Activated naive CD4-positive, alpha-beta T cell (primary cell): ENCODE results near the gene SHROOM4.

ENCODE experiments used
- DNase-seq, 4 experiments: peaks; one replicate each; lab custom pipeline; 2025; lab: John Stamatoyannopoulos, UW

The SHROOM4 gene

DNA sequence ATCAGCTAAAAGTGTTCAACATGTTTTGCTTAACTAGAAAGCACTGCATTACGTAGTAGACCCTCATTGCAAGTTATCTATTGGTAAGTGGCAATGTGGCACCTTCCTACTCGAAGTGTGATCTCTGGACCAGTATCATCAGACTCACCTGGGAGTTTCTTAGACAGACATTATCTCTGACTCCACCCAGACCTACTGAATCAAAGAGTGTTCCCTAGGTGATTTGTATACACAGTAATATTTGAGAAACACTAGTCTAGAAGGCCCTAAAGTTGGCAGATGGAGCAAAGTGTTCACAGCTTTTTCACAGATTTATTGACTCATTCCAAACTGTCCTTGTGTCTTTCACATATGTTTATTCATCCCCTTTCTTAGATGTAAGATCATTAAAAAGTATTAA lies 35.7 kb downstream of the SHROOM4 start:
- no peak for DNase-seq

DNA sequence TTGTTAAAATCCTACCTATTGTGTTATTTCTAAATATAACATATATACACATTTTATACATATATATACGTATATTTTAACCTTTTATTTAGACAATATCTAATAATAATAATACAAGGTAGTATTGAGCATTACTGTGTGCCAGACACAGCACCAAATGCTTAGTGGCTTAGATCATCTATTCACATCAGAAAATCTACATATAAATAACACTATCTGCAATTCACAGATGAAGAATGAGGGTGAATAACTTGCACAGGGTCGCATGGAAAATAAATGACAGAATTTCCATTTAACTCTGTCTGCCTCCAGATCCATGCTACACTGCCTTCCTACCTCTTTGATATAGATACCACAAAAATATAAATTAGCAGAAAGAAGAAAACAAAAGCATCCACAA lies 37.7 kb downstream of the SHROOM4 start:
- DNase-seq, result no peak

DNA sequence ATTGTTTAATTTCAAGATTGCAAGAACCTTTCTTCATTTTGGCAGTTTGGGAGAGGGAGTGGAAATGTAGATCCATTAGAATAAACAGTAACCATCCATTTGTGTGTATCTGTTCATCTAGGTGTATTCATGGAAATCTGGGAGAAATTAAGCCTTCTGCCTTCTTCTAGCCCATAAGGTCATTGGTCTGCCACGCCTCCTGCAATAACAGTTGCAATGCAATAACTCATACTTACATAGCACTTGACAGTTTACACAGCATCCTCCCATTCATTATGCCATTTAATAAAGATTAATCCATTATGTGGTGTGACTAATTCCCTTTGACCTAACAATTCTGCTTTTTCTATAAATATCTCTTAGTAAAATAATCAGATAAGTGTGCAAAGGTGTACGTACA lies 42.6 kb downstream of the SHROOM4 start:
- no peak for DNase-seq

DNA sequence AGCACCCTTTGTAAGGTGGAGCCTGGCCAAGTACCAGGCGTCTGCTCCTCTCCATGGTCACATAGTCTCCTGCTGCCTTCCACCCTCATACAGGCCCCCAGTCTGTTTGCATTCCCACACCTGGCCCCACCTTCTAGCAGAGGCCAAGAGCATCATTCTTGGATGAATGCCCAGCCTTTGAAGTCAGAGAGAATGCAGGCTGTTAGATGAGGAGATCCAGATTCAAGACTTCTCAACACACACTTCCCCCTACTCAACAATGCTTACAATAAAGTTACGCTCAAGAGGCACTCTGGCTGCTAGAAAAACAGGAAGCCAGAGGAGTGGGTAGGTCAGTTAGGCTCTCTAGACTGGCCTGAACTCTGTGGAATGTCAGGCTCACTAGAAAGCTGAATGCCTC lies 43.3 kb downstream of the SHROOM4 start:
- DNase-seq, result no peak

DNA sequence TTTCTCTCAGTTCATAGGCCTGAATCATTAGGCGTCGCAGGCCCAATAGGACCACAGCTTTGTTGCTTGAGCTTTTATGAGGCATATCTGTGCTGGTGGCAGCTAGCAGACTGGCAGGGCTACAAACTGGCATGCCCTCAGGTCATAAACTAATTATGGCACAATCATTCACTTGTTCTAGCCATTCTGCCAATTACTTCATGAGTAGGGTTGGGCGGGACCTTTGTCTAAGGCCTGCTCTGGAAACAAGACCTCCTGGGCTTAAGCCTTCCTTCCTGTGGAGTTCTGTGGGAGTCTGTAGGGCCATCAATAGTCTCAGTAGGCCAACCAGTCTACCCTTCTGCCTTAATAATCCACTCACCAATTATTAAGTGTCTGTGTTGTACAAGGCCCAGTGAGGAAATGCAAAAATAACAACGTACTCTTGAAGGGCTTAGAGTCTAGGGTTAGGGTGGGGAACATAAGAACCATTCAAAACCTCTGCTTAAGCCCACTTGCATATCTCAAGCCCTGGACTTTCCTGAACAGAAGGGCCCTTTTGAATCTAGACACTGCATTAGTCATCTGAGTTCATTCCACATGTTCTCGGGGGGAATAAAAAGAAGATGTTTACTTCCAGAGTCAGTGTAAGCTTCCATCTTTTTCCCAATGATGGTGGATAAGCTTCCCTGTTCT lies 44.5 kb downstream of the SHROOM4 start:
- DNase-seq, result no peak

DNA sequence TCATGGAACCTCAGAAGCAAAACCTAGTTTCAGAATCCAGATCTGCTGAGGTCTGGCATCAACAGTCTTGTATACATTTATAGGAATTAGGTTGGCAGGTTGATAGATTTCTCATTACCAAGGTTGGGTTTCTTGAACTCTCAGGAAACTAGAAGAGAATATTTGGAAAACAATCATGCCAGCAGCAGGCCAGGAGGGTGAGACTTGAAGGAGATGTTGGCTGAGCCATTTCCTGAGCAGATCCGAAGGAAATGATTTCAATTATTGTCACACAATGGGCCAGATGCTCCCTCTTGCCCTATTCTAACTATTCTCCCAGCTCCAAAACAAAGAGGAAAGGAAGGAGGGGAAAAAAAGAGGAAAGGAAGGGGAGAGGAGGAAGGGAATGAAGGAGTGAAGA lies 45.2 kb downstream of the SHROOM4 start:
- DNase-seq, result no peak

DNA sequence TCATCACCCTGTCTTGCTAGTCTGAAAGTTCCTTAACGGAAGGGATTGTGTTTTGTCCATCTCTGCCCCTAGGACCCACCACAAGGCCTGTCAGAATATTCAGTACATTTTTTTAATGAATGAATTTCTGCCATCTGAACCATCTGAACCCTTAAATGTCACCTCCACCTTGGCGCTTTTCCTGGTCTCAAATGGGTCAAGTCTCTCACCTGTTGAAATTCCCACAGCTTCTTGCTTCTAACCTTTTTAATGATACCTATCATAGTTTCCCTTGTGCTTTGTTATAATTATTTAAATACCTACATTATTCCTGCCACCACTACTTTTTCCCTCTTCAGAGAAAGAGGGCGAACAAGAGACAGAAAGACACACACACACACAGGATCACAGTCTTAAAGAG lies 48.0 kb downstream of the SHROOM4 start:
- no peak for DNase-seq

DNA sequence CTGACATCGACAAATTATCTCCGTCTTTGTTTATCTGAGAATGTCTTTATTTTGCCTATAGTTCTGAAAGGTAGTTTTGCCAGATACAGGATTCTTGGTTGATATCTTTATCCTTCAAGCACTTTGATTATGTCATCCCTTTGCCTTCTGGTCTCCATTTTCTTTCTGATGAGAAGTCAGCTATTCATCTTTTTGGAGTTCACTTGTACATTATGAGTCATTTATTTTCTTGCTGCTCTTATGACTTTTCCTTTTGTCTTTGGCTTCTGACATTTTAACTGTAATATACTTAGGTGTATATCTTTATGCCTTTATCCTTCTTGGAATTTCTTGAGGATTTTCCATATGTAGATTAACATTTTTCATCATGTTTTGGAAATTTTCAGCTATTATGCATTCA lies 51.4 kb downstream of the SHROOM4 start:
- DNase-seq, result no peak

DNA sequence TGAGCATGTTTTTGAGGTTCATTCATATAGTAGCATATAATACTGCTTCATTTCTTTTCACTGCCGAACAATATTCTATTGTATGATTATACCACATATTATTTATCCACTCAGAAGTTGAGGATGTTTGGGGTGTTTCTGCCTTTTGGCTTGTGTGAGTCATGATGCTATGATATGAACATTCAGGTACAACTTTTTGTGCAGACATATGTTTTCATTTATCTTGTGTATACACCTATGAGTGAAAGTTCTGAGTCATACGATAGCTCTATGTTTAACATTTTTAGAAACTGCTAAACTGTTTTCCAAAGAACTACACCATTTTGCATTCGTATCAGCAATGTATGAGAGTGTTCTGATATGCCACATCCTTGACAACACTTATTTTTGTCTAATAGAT lies 57.7 kb downstream of the SHROOM4 start:
- no peak for DNase-seq

DNA sequence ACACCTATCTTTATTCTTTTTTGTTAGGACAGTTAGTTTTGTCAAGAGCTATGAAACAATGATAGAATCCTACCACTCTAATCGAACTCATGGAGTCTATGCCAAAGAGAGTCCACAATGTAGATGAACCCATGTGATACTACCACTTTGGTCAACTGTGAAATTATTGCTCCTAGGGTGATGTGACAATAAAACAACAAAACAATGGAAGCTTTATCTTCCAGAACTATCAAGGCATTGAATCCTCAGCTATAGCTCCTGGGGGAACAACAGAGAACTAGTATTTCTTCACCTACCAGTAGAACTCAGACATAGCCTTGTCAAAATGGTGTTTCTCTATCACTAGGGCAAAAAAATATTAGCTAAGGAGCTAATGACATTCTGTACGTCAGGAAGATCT lies 62.9 kb downstream of the SHROOM4 start:
- DNase-seq, result no peak

DNA sequence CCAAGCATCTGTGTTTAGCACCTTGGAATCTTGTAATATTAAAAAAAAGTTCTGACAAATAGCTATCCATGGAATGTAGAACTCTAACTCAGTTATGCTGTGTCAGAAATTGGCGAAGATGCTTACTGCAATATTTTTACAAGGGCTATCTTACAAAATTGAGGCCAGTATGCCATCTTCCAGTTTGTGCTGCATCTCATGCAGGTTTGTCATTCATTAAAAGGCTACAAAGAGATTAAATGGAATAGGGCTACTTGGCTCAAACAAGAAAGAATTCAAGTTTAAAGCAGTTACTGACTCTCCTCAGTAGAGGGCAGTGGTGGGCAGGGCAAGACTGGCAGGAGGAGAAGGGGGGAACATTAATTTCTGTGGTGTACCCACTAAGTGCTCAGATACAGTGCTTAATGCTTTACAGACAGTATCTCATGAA lies 66.5 kb downstream of the SHROOM4 start:
- DNase-seq, result no peak

DNA sequence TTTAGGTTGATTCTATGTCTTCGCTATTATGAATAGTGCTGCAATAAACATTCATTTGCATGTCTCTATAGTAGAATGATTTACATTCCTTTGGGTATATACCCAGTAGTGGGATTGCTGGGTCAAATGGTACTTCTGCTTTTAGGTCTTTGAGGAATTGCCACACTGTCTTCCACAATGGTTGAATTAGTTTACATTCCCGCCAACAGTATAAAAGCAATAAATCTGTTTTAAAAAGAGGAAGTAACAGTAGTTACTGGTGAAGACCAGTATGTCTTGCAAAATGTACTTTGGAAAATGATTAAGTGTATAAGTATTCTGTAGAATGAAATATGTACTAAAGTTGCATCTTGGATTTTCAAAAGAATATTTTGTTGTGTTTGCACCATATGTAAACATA lies 77.3 kb downstream of the SHROOM4 start:
- DNase-seq, result no peak

DNA sequence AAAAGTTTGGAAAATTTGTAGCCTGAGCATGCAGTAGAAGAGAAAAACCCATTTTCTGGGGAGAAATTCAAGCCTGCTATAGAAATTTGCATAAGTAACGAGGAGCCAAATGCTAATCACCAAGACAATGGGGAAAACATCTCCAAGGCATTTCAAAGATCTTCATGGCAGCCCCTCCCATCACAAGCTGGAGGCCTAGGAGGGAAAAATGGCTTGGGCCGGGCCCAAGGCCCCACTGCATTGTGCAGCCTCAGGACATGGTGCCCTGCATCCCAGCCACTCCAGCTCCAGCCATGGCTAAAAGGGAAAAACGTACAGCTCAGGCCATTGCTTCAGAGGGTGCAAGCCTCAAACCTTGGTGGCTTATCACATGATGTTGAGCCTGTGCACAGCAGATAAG lies 87.7 kb downstream of the SHROOM4 start:
- DNase-seq, result no peak

DNA sequence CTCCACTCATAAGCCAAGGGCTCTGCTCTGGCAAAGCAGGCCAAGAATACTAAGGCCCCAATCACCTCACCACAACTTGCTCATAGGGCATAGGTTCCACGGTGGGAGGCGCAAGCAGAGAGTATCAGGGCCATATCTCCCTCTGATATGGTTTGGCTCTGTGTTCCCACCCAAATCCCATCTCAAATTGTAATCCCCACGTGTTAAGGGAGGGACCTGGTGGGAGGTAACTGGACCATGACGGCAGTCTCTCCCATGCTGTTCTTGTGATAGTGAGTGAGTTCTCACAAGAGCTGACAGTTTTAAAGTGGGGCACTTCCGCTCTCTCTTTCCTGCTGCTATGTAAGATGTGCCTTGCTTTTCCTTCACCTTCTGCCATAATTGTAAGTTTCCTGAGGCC lies 88.7 kb downstream of the SHROOM4 start:
- no peak for DNase-seq

DNA sequence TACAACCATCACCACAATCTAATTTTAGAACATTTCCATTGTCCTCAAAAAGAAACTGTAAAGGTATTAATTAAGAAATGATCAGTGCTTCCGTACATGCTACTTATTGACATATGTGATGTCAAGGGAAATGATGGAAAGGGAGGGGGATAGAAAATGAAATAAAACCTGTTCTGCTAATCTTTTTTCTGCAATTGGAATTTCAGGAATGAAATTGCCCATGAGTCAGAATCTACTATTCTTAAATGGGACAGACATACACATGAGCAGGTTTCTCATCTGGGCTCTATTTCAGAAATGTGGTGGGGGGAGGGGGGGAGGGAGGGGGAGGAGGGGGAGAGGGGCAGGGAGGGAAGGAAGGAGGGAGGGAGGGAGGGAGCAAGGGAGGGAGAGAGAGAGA lies 91.0 kb downstream of the SHROOM4 start:
- no peak for DNase-seq

DNA sequence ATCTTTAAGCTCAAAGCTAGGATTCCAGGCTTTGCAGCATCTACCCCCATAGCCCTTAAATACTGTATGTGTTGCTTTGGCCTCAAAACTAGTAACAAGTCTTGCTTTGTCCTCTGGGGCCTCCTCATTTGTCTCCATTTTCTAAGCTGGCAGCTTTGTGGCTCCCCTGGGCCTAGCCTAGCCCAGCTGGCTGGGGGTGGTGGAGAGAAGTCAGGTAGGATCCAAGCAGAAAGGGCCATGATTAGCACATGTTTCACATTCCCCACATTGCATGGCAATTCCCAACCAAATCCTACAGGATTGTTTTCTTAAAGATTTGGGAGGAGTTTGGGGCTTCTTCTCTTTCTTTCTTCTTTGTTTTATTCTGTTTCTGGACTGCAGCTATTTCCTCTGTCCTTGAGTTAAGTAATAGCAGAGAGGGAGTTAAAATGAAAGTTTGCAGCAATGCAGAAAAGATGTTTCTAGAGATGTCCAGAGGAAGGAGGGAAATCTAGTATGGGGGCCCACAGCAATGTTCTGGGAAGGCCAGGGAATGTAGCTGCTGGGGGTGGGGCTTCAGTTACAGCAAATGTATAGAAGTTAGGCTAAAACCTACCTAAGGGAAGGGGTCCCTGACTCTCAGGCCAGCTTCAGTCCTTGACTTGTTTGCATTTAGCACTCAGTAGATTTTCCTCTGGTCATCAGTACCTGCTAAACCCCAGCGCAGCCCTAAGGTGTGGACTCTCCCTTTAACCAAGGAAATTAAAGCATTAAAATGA lies 92.1 kb downstream of the SHROOM4 start:
- DNase-seq, result no peak

DNA sequence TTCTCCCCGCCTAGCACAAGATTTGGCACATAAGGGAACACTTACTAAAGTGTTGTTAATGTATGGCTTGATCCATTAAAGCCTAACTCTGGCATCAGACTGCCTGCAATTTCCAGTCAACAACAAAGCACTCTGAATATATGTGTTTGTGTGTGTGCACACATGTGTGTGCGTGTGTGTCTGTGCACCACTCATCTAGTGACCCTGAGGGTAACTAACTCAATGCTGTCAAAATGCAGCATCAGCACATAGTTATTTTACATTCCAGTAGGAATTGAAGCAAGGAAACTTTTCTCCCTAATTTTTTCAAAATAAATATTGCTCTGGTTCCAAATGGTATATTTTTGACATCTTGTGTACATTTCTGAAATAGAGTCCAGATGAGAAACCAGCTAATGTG lies 94.4 kb downstream of the SHROOM4 start:
- no peak for DNase-seq

DNA sequence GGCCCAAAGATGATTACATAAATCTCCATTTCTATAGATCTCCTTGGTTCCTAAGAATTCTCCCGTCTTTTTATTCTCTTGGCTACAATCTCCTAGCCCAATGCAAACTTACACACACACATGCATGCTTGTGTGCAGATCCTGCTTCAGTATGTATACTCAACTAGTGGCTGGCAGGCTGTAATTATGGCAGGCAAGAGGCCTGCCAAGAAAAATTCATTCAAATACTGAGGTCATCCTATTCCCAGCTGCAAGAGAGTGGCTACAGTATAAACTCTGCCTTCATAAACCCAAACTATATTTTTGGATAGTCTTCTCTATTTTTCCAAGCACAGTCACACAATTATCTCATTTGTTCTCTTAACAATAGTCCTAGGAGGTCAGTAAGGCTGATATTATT lies 95.2 kb downstream of the SHROOM4 start:
- no peak for DNase-seq

DNA sequence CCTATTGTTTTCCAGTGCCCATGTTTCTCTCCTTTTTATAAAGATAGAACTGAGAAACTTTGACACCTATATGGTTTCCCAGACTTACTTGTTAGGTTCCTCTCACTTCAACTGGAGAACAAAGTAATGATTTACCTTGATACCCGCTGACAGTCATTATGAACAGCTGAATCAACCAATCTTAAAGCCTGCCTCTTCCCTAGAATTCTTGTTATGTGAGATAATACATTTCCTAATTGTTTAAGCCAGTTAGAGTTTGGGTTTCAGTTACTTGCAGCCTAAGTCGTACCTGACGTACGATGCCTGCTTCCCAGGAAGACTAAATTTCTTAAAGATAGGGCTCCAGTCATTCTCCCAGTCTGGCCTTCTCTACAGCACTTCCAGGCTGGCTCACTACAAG lies 97.3 kb downstream of the SHROOM4 start:
- DNase-seq, result no peak

DNA sequence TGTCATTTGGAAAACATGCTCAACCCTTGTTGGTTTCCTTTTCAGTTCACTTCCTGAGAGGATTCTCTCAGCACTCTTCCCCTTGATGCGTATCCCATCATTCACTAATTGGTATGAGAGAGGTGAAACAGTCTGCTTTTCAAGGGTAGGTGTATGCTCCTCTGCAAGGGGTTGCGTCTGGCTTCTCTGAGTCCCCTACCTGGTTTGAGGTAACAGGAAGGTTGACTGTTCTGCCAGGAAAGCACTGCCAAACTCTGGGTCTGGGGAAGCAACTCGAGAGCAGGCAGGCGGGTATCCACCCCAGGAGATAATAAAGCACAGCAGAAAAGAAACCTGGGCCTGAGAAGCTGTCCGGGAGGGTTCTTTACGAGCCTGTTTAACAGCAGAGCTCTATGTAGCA lies 101.2 kb downstream of the SHROOM4 start:
- no peak for DNase-seq

DNA sequence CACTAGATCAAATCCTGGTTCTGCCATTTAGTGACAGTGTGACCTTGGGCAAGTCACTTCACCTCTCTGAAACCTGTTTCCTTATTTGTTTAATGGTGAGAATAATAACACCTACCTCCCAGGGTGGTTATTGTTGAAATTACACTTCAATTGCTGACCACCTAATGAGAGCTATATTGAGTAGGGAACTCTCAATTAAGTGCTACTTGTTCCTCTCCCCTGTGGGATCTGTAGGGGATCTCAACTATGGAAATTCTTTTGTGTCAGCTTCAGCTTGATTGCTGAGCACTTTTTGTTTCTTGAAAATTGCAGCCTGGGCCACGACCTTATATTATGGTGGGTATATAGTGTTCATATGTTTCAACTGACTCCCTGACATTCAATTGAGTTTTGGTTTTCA lies 102.1 kb downstream of the SHROOM4 start:
- no peak for DNase-seq

DNA sequence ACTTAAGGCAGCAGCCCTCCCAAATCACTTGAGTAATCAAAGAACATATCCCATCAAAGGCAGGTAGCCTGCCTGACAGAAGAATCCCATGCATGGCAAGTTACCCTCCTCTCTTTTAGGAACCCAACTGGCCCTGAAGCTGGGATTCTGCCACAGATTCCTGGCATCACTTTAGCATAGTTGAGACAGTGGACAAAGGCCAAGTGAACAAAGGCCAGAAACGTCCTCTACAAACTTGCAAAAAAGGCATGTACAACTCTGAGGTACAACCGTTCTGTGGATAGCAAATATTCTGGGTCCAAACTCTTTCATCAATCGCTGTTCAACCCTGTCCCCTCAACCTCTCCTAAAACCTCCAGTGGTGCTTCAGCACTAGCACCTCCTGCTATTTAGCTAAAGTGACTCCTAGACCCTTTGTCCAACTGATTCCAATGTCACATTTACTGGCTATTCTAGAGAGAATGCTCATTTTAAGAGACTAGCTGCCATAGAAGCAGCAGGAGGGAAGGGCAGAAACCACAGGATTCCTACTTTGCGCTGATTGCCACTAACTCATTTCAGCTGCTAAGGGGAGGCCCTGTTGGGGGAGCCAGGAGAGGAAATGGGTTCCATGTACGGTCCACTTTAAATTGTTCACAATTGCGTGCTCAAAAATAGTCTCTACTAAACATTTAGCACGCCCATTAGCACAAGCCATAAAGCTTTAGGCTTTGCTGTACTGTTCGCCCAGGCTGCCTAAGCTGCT lies 105.9 kb downstream of the SHROOM4 start:
- no peak for DNase-seq

DNA sequence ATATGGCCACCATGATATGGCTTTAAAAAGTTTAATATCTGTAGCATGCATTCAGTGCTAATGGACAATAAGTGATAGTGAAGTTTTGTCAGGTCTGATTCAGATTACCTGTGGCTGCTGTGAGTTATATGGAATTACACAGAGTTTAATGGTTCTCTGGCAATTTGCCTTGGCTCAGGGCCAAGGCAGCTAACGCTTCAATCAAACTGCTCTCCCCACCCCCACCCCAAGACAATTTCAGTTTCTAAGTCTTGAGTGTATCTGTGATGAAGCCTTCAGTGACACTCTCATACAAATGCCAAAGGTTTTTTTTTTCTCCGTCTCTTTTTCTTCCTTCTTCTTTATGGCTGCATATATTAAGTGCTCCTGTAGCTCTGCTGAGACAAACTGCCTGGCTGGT lies 106.6 kb downstream of the SHROOM4 start:
- DNase-seq, result no peak
